ENCODE results near the gene DUOXA2.

DNA sequence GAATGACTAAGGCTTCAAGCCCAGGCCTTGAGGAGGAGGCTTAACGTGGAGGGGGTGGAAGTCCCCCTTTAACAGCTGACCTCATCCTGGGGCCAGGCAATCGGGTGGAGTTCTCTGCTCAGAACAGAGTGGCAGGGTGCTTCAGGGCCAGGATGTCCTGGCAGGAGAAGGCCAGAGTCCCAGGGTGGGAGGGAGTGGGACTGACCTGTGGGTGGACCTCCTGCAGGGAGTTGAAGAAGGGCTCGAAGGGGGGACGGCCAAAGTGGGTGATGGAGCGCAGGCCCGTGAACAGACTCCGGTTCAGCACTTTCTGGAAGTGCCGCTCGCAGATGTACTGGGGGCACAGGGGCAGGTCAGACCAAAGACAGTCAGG is 19.8 kb upstream of the DUOXA2 start:
- TF ChIP-seq, protein P1, sequence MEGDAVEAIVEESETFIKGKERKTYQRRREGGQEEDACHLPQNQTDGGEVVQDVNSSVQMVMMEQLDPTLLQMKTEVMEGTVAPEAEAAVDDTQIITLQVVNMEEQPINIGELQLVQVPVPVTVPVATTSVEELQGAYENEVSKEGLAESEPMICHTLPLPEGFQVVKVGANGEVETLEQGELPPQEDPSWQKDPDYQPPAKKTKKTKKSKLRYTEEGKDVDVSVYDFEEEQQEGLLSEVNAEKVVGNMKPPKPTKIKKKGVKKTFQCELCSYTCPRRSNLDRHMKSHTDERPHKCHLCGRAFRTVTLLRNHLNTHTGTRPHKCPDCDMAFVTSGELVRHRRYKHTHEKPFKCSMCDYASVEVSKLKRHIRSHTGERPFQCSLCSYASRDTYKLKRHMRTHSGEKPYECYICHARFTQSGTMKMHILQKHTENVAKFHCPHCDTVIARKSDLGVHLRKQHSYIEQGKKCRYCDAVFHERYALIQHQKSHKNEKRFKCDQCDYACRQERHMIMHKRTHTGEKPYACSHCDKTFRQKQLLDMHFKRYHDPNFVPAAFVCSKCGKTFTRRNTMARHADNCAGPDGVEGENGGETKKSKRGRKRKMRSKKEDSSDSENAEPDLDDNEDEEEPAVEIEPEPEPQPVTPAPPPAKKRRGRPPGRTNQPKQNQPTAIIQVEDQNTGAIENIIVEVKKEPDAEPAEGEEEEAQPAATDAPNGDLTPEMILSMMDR (IDR thresholded peaks at IDR 0.05; ENCODE audit: insufficient read depth, low read depth, low read length), result no peak
- no peak for TF ChIP-seq EZH2 (IDR thresholded peaks at IDR 0.05; ENCODE audit: insufficient read depth, low read length)

Data from astrocyte (in vitro differentiated cells and primary cell).